GM21360 (cell line): ENCODE data around the gene PDCD7.
"Not testable (repeated sequence)": the region's sequence is repeated elsewhere in the genome, so short reads cannot be mapped to it uniquely, and the experiment has no call there.

ENCODE experiments used
- ATAC-seq: cut with Tn5 transposase; IDR thresholded peaks from one replicate; pipeline ENCODE4 v1.9.1; 2021; ENCODE audit warnings: mild to moderate bottlenecking, moderate library complexity; ENCODE audit not compliant: unreplicated experiment

Gene PDCD7

GRCh38 chr15:65076486-65077290 lies 56.9 kb downstream of the PDCD7 start, which contains the start of gene KBTBD13:
TSS of gene KBTBD13 (plus strand) at chr15:65076746. CDS start at chr15:65076816, 70 bp downstream.
- ATAC-seq: no peak

DNA sequence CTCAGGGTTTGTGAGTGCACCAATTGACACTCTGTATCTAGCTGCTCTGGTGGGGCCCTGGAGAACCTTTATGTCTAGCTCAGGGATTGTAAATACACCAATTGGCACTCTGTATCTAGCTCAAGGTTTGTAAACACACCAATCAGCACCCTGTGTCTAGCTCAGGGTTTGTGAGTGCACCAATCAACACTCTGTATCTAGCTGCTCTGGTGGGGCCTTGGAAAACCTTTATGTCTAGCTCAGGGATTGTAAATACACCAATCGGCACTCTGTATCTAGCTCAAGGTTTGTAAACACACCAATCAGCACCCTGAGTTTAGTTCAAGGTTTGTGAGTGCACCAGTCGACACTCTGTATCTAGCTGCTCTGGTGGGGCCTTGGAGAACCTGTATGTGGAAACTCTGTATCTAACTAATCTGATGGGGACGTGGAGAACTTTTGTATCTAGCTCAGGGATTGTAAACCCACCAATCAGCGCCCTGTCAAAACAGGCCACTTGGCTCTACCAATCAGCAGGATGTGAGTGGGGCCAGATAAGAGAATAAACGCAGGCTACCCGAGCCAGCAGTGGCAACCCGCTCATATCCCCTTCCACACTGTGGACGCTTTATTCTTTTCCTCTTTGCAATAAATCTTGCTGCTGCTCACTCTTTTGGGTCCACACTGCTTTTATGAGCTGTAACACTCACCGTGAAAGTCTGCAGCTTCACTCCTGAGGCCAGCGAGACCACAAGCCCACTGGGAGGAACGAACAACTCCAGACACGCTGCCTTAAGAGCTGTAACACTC lies 57.8 kb downstream of the PDCD7 start:
- not testable (repeated sequence) for ATAC-seq

GRCh38 chr15:65074946-65075345 lies 58.7 kb downstream of the PDCD7 start:
- ATAC-seq: not testable (repeated sequence)

GRCh38 chr15:65072617-65073016 lies 61.0 kb downstream of the PDCD7 start:
- ATAC-seq: no peak

- no peak for ATAC-seq
Measured at GRCh38 chr15:65072027-65072426, 61.6 kb downstream of the PDCD7 start.

DNA sequence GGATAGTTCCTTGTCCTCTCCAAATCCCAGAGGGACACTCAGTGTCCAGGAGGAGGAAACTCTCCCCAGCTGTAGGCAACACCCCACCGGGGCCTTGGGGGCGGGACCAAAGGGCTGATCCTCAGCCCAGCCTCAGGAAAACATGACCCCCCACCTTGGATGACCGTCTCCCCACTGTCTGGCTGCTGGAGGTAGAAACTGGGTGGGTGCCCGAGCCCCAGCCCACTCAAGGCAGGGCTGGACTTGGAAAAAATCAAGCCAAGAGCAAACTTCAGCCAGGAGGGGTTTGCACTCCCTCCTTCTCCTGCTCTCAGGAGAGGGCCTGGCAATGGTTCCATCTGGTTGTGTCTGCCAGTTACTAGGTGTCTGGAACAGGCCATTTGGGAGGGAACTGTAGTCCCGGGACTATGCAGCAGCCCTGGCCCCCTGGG lies 62.2 kb downstream of the PDCD7 start:
- no peak for ATAC-seq

DNA sequence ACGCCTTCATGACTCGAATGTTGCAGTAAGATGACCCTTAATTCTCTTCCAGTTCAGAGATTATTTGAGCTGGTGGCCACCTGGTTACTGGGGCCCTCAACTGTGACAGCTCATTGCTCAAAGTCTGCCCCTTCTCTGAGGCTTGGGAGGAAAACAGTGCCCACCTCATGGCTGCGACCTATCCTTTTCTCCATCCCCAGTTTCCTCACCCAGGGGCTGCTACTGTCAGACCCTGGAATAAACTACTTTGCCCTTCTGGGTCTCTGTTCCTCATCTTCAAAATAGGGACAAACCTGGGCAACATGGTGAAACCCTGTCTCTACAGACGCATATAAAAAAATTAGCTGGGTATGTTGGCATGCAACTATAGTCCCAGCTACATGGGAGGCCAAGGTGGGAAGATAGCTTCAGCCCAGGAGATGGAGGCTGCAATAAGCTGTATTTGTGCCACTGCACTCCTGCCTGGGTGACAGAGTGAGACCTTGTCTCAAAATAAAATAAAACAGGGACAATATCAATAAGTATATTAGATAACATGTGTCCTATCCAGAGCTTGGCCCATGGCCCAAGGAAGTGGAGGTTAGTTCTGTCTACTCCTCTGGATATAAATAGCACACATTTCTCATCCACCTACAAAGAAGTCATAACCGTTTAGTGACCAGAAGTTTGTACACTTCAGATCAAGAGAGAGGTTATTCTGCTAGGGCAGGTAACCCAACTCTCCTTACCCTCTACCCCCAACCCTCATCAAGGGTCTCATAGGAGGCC lies 63.6 kb downstream of the PDCD7 start:
- ATAC-seq: no peak

GRCh38 chr15:65069179-65069578 lies 64.4 kb downstream of the PDCD7 start:
- no peak for ATAC-seq

DNA sequence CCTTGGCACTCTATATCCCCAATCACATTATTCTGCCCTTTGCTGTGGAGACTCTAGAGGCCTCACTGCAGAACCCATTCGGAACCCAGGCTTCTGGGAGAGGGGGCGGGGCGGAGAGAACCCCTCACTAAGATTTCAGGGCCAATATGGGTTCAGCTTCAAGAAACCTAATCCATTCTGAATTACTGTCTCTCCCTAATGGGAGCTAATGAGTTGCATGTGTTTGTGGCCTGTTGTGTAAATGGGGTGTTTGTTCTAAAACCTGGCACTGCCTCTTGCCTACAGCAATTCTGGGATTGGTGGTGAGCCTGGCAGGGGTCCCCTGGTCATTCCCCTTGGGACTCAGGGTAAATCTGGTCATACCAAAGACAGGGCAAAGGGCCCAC lies 65.2 kb downstream of the PDCD7 start:
- ATAC-seq: no peak

GRCh38 chr15:65067645-65068402 lies 65.8 kb downstream of the PDCD7 start, which contains the start of gene RASL12:
TSS of gene RASL12 (minus strand) at chr15:65067991. CDS start at chr15:65067835, 156 bp downstream.
- ATAC-seq: no peak
